Left lung (tissue), 10 donors: ENCODE results near the gene OOSP1. TPM values are rescaled to one million over a fixed set of nuclear protein-coding genes. Genes with fewer than 3 reads are reported as not detected.

Source experiments
- ATAC-seq: fragments of 200-7000 bp; cut with Tn5 transposase; one replicate; pipeline ENCODE4 v1.9.1; 2020; ENCODE audit warnings: moderate library complexity
- DNase-seq, 4 donors: peaks; one replicate each; pipeline ENCODE4 v3.0.0-alpha.2; 2013 to 2020
- H3K27ac ChIP-seq, 2 donors: fragments of 200-600 bp; sonication (generic) in 1 of 2; one replicate each; pipeline versions ENCODE4 v1.5.0 to v1.8.0; 2020 to 2021
- H3K27me3 ChIP-seq, 2 donors: fragments of 200-600 bp; sonication (generic) in 1 of 2; one replicate each; pipeline versions ENCODE4 v1.5.0 to v1.8.0; 2020 to 2021
- H3K36me3 ChIP-seq, 2 donors: fragments of 200-600 bp; sonication (generic) in 1 of 2; one replicate each; pipeline versions ENCODE4 v1.5.0 to v1.8.0; 2020 to 2021
- H3K4me1 ChIP-seq, 2 donors: fragments of 200-600 bp; one replicate each; pipeline ENCODE4 v1.8.0; 2021
- H3K4me3 ChIP-seq, 2 donors: fragments of 200-600 bp; sonication (generic) in 1 of 2; one replicate each; pipeline versions ENCODE4 v1.5.0 to v1.8.0; 2020 to 2021; ENCODE audit warnings: mild to moderate bottlenecking in 1 of 2
- H3K9me3 ChIP-seq, 2 donors: fragments of 200-600 bp; sonication (generic) in 1 of 2; one replicate each; pipeline versions ENCODE4 v1.5.0 to v1.8.0; 2020 to 2021
- CTCF ChIP-seq, 2 donors: fragments of 200-600 bp; sonication (generic) in 1 of 2; IDR thresholded peaks; one replicate each; pipeline versions ENCODE4 v1.5.0 to v1.8.0; 2021; ENCODE audit warnings: antibody characterized with exemption in 2 of 2
- intact Hi-C, 2 donors: fragments of 100-400 bp; cut with DNase I; formaldehyde crosslinking; loops; one replicate each; pipeline versions ENCODE4 v1.11.2 to v1.14.2; 2022
- polyA plus RNA-seq, 6 donors: library from polyadenylated mRNA; unstranded; fragments of 120-200 nt; gene quantifications; one replicate each; pipeline ENCODE4 v1.2.1, GENCODE V29; 2013; ENCODE audit not compliant: insufficient read length in 6 of 6
- total RNA-seq, 2 donors: library from RNA; stranded (reverse); fragmentation: NEBNext Ultra II Directional; extraction: Animal tissue kit (Norgen Biotek cat#: 25700); gene quantifications; one replicate each; pipeline ENCODE4 v1.2.1, GENCODE V29; 2021
- donor health status: DM: no; HTN: yes; CAD: no.
- donor health status: DM: no; HTN: no; CAD: no.

The OOSP1 gene
- total and polyA plus RNA-seq, 8 donors: 0.27 to 0.31 TPM; not detected in 6

GRCh38 chr11:59999691-60000090 is 61.5 kb downstream of the OOSP1 start:
- Histone ChIP-seq H3K27ac (no peak overlapping the region), H3K27me3 (no peaks in the 10 kb centered on the region), H3K4me3 (no peak overlapping the region), H3K4me1 (no peaks in the 10 kb centered on the region), H3K36me3 (no peaks in the 10 kb centered on the region), H3K9me3 (no peaks in the 10 kb centered on the region)
- ATAC-seq: no peak
- no peak for DNase-seq
- no peak for TF ChIP-seq CTCF (IDR thresholded peaks at IDR 0.05)
- intact Hi-C loops: no loop called here

DNA sequence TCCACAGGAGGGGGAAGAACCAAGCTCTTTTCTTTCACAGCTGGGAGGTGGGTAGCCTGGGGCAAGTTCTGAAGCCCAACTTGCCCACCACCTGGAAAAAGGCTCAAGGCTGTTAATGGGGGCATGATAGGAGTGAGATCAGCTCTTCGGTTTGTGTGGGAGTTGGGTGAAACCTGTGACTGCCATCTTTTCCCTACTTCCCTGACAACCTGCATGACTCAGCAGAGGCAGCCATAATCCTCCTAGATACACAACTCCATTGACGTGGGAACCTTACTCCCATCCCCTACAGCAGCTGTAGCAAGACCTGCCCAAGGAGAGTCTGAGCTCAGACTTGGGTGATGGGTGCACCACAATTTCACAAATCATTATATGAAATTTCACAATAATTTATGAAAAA is 65.5 kb downstream of the OOSP1 start:
- H3K27me3 ChIP-seq: no peaks in the 10 kb centered on the region
- intact Hi-C loops: no loop called here
- no peak overlapping the region for H3K4me3 ChIP-seq
- no peak for TF ChIP-seq CTCF (IDR thresholded peaks at IDR 0.05)
- H3K9me3 ChIP-seq: no peaks in the 10 kb centered on the region
- no peaks in the 10 kb centered on the region for H3K4me1 ChIP-seq
- no peak overlapping the region for H3K27ac ChIP-seq
- no peaks in the 10 kb centered on the region for H3K36me3 ChIP-seq
- ATAC-seq (no peak), DNase-seq (no peak)

DNA sequence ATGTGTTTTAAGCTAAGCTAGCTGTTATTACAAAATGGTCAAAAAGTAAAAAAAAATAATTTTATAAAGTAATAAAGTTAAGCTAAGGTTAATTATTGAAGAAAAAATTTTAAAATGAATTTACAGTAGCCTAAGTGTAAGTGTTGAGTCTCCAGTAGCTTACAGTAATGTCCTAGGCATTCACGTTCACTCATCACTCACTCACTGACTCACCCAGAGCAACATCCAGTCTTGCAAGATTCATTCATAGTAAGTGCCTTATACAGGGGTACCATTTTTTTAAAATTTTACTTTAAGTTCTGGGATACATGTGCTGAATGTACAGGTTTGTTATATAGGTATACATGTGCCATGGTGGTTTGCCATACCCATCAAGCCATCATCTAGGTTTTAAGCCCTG is 67.1 kb downstream of the OOSP1 start:
- Histone ChIP-seq H3K27me3 (no peaks in the 10 kb centered on the region), H3K9me3 (no peaks in the 10 kb centered on the region), H3K4me1 (no peaks in the 10 kb centered on the region), H3K4me3 (no peak overlapping the region), H3K36me3 (no peaks in the 10 kb centered on the region), H3K27ac (no peak overlapping the region)
- DNase-seq: no peak
- ATAC-seq: no peak
- intact Hi-C loops: no loop called here
- TF ChIP-seq CTCF (IDR thresholded peaks at IDR 0.05): no peak

Other genes starting within 250 kb of the OOSP1 start
- gene OR10V1, start 224.6 kb upstream of the OOSP1 start, total RNA-seq: not detected
- not detected for gene OR10V1, start 224.6 kb upstream of the OOSP1 start, polyA plus RNA-seq
- gene STX3, start 183.1 kb upstream of the OOSP1 start, total RNA-seq: 10 to 100 TPM; 65.9 to 66.7 TPM
- gene STX3, start 183.1 kb upstream of the OOSP1 start, polyA plus RNA-seq: 10 to 100 TPM; 26.8 to 33.5 (median 29.6) TPM
- gene MRPL16, start 127.7 kb upstream of the OOSP1 start, total RNA-seq: 10 to 100 TPM; 32.9 to 35.6 TPM
- 10 to 100 TPM; 49.6 to 56.5 (median 52.6) TPM for gene MRPL16, start 127.7 kb upstream of the OOSP1 start, polyA plus RNA-seq
- gene CBLIF, start 92.9 kb upstream of the OOSP1 start, total RNA-seq: not detected
- gene CBLIF, start 92.9 kb upstream of the OOSP1 start, polyA plus RNA-seq: under 1 TPM in 1 of 6 donors, not detected in 5; 0.24 TPM
- 1 to 10 TPM in 1 of 2 donors, under 1 TPM in 1; 0.44 to 1.8 TPM for gene TCN1, start 71.9 kb upstream of the OOSP1 start, total RNA-seq
- gene TCN1, start 71.9 kb upstream of the OOSP1 start, polyA plus RNA-seq: under 1 TPM in 4 of 6 donors, not detected in 2; 0.10 to 0.40 (median 0.29) TPM
- not detected for gene OOSP3, start 59.6 kb upstream of the OOSP1 start, total RNA-seq
- gene OOSP3, start 59.6 kb upstream of the OOSP1 start, polyA plus RNA-seq: not detected
- gene OOSP4A, start 25.6 kb downstream of the OOSP1 start, total RNA-seq: not detected
- gene OOSP4A, start 25.6 kb downstream of the OOSP1 start, polyA plus RNA-seq: not detected
- gene OOSP4B, start 78.7 kb downstream of the OOSP1 start, total RNA-seq: not detected
- gene OOSP4B, start 78.7 kb downstream of the OOSP1 start, polyA plus RNA-seq: not detected
- gene OOSP2, start 102.0 kb downstream of the OOSP1 start, total RNA-seq: not detected
- gene OOSP2, start 102.0 kb downstream of the OOSP1 start, polyA plus RNA-seq: not detected
- gene MS4A3, start 118.2 kb downstream of the OOSP1 start, total RNA-seq: under 1 TPM in 1 of 2 donors, not detected in 1; 0.73 TPM
- gene MS4A3, start 118.2 kb downstream of the OOSP1 start, polyA plus RNA-seq: 1 to 10 TPM in 5 of 6 donors, under 1 TPM in 1; 0.99 to 2.3 (median 1.3) TPM
- gene MS4A2, start 150.2 kb downstream of the OOSP1 start, total RNA-seq: 1 to 10 TPM; 3.3 to 6.1 TPM
- gene MS4A2, start 150.2 kb downstream of the OOSP1 start, polyA plus RNA-seq: under 1 TPM in 5 of 6 donors, not detected in 1; 0.04 to 0.11 (median 0.08) TPM
- gene MS4A6A, start 244.7 kb downstream of the OOSP1 start, total RNA-seq: 100 to 1,000 TPM; 128 to 143 TPM
- 10 to 100 TPM; 19.8 to 37.5 (median 26.7) TPM for gene MS4A6A, start 244.7 kb downstream of the OOSP1 start, polyA plus RNA-seq